H9 (cell line): Measurements from ENCODE around the gene TRIOBP. TPM values are rescaled to one million over a fixed set of nuclear protein-coding genes. Genes with fewer than 3 reads are reported as not detected.

Experiments
- DNase-seq: peaks from one replicate; pipeline ENCODE4 v3.0.0-alpha.2; 2017
- H2AFZ ChIP-seq: one replicate; pipeline ENCODE4 v1.6.1; 2013; ENCODE audit warnings: mild to moderate bottlenecking, low read length, control low read depth, moderate library complexity
- H2AK5ac ChIP-seq: 2 replicates; pipeline ENCODE4 v1.6.1; 2013; ENCODE audit warnings: low read length, control low read depth, mixed read lengths; ENCODE audit not compliant: insufficient read length
- H2BK120ac ChIP-seq: one replicate; pipeline ENCODE4 v1.6.1; 2013; ENCODE audit warnings: low read depth, mild to moderate bottlenecking, low read length, control low read depth, inconsistent platforms; ENCODE audit not compliant: poor library complexity, severe bottlenecking
- H2BK12ac ChIP-seq: 2 replicates; pipeline ENCODE4 v1.6.1; 2013; ENCODE audit warnings: low read length, control low read depth, mixed read lengths, low read depth; ENCODE audit not compliant: insufficient read length
- H2BK15ac ChIP-seq: 2 replicates; pipeline ENCODE4 v1.6.1; 2013; ENCODE audit warnings: low read depth, low read length, control low read depth
- H2BK20ac ChIP-seq: one replicate; pipeline ENCODE4 v1.6.1; 2013; ENCODE audit warnings: low read depth, mild to moderate bottlenecking, low read length, control low read depth, inconsistent platforms; ENCODE audit not compliant: poor library complexity, severe bottlenecking
- H2BK5ac ChIP-seq: 2 replicates; pipeline ENCODE4 v1.6.1; 2013; ENCODE audit warnings: low read length, control low read depth, mixed read lengths; ENCODE audit not compliant: insufficient read length
- H3K14ac ChIP-seq: 2 replicates; pipeline ENCODE4 v1.6.1; 2013; ENCODE audit warnings: low read length, control low read depth; ENCODE audit not compliant: insufficient read depth
- H3K18ac ChIP-seq: 2 replicates; pipeline ENCODE4 v1.6.1; 2013; ENCODE audit warnings: low read depth, mild to moderate bottlenecking, mixed read lengths, low read length, control low read depth; ENCODE audit not compliant: insufficient read length
- H3K23ac ChIP-seq: 2 replicates; pipeline ENCODE4 v1.6.1; 2013; ENCODE audit warnings: low read length, control low read depth, mixed read lengths, low read depth; ENCODE audit not compliant: insufficient read length
- H3K23me2 ChIP-seq: 2 replicates; pipeline ENCODE4 v1.6.1; 2013; ENCODE audit warnings: low read depth, mild to moderate bottlenecking, mixed read lengths, low read length, control low read depth; ENCODE audit not compliant: insufficient read length, poor library complexity, severe bottlenecking
- H3K27ac ChIP-seq: 2 replicates; pipeline ENCODE4 v1.5.1; 2013; ENCODE audit warnings: low read length, control low read depth, mixed read lengths, low read depth; ENCODE audit not compliant: insufficient read length
- H3K27me3 ChIP-seq: 2 replicates; pipeline ENCODE4 v1.6.1; 2013; ENCODE audit warnings: low read length, control low read depth, inconsistent platforms; ENCODE audit not compliant: insufficient read depth
- H3K4ac ChIP-seq: 2 replicates; pipeline ENCODE4 v1.6.1; 2013; ENCODE audit warnings: low read depth, mild to moderate bottlenecking, control low read depth, inconsistent platforms, low read length, moderate library complexity
- H3K4me1 ChIP-seq: 2 replicates; pipeline ENCODE4 v1.6.1; 2013; ENCODE audit warnings: low read length, control low read depth, inconsistent platforms; ENCODE audit not compliant: insufficient read depth
- H3K4me2 ChIP-seq: 2 replicates; pipeline ENCODE4 v1.6.1; 2013; ENCODE audit warnings: low read length, control low read depth, mixed read lengths; ENCODE audit not compliant: insufficient read length, insufficient read depth
- H3K56ac ChIP-seq: 2 replicates; pipeline ENCODE4 v1.6.1; 2013; ENCODE audit warnings: low read depth, mild to moderate bottlenecking, mixed read lengths, low read length, control low read depth; ENCODE audit not compliant: insufficient read length
- H3K79me1 ChIP-seq: 2 replicates; pipeline ENCODE4 v1.6.1; 2013; ENCODE audit warnings: low read depth, mild to moderate bottlenecking, moderate library complexity, low read length, control low read depth, inconsistent platforms; ENCODE audit not compliant: insufficient read depth, poor library complexity, severe bottlenecking
- H3K79me2 ChIP-seq: 2 replicates; pipeline ENCODE4 v1.6.1; 2013; ENCODE audit warnings: low read length, control low read depth, inconsistent platforms; ENCODE audit not compliant: insufficient read depth
- H3K9ac ChIP-seq: 2 replicates; pipeline ENCODE4 v1.6.1; 2013; ENCODE audit warnings: low read length, control low read depth, mixed read lengths; ENCODE audit not compliant: insufficient read length; ENCODE audit errors: extremely low read depth
- H3K9me3 ChIP-seq: one replicate; pipeline ENCODE4 v1.6.1; 2013; ENCODE audit warnings: low read depth, low read length, inconsistent platforms; ENCODE audit not compliant: control insufficient read depth
- H3T11ph ChIP-seq: one replicate; pipeline ENCODE4 v1.6.1; 2013; ENCODE audit warnings: mild to moderate bottlenecking, low read length, control low read depth, inconsistent platforms
- H4K20me1 ChIP-seq: one replicate; pipeline ENCODE4 v1.6.1; 2013; ENCODE audit not compliant: control insufficient read depth, insufficient read length, insufficient read depth
- H4K5ac ChIP-seq: 2 replicates; pipeline ENCODE4 v1.6.1; 2013; ENCODE audit warnings: low read depth, mild to moderate bottlenecking, mixed read lengths, low read length, control low read depth; ENCODE audit not compliant: insufficient read length
- H4K8ac ChIP-seq: replicated peaks from 2 replicates; pipeline ENCODE4 v1.6.1; 2013; ENCODE audit warnings: low read length, control low read depth, mixed read lengths, low read depth; ENCODE audit not compliant: insufficient read length
- H4K91ac ChIP-seq: 2 replicates; pipeline ENCODE4 v1.6.1; 2013; ENCODE audit warnings: low read depth, mild to moderate bottlenecking, moderate library complexity, mixed read lengths, low read length, control low read depth; ENCODE audit not compliant: insufficient read length
- H3K27ac Mint-ChIP-seq, 3 experiments: 2 replicates in 2 of 3; 3 replicates in 1 of 3; pipeline ENCODE4 v1.8.0; 2020 to 2021; ENCODE audit warnings: mixed read lengths in 3 of 3, mild to moderate bottlenecking in 1 of 3, moderate library complexity in 1 of 3
- H3K27me3 Mint-ChIP-seq: 2 replicates; pipeline ENCODE4 v1.8.0; 2021; ENCODE audit warnings: low read depth, mild to moderate bottlenecking, moderate library complexity, mixed read lengths
- H3K36me3 Mint-ChIP-seq, 3 experiments: 2 replicates in 2 of 3; 3 replicates in 1 of 3; pipeline ENCODE4 v1.8.0; 2020 to 2021; ENCODE audit warnings: low read depth in 3 of 3, mixed read lengths in 3 of 3; ENCODE audit not compliant: insufficient read depth in 1 of 3
- H3K4me1 Mint-ChIP-seq, 2 experiments: 2 replicates each; pipeline ENCODE4 v1.8.0; 2020; ENCODE audit warnings: mixed read lengths in 2 of 2
- H3K4me3 Mint-ChIP-seq, 2 experiments: 2 replicates in 1 of 2; 3 replicates in 1 of 2; pipeline ENCODE4 v1.8.0; 2020 to 2021; ENCODE audit warnings: mild to moderate bottlenecking in 2 of 2, mixed read lengths in 2 of 2, moderate library complexity in 1 of 2
- H3K9me3 Mint-ChIP-seq, 2 experiments: 2 replicates in 1 of 2; 3 replicates in 1 of 2; pipeline ENCODE4 v1.8.0; 2020; ENCODE audit warnings: mild to moderate bottlenecking in 2 of 2, mixed read lengths in 2 of 2, moderate library complexity in 1 of 2
- CTCF ChIP-seq: fragments of 200-600 bp; sonication (generic); conservative IDR thresholded peaks from 3 replicates; pipeline ENCODE4 v1.8.0; 2021; ENCODE audit warnings: antibody characterized with exemption, mild to moderate bottlenecking
- WGBS: extraction: QIAGEN DNeasy Blood & Tissue Kit; methylation state at CpG from one replicate; pipeline ENCODE4 v1.1.7; 2013; ENCODE audit warnings: missing lambda C conversion rate, low lambda C conversion rate, mixed read lengths; ENCODE audit not compliant: insufficient read length; ENCODE audit errors: extremely low coverage; 5-methylcytosine and 5-hydroxymethylcytosine counted together
- total RNA-seq: library from RNA; stranded (reverse); gene quantifications from 2 replicates; pipeline ENCODE4 v1.2.1, GENCODE V29; 2021

Gene TRIOBP
- total RNA-seq, 1 experiment from 2014 or later = 52.7 TPM

GRCh38 chr22:37734402-37734700 lies 37.5 kb downstream of the TRIOBP start:
- WGBS = no CpG with 5 or more reads among the region's 6 CpGs
- Histone ChIP-seq H3T11ph (no peak overlapping the region), H3K23ac (no peak overlapping the region), H3K14ac (no peak overlapping the region), H2BK12ac (no peak overlapping the region), H3K4ac (no peak overlapping the region), H3K9me3 (no peaks in the 10 kb centered on the region), H2AFZ (no peak overlapping the region), H2BK120ac (no peak overlapping the region), H3K4me2 (no peak overlapping the region), H3K18ac (no peak overlapping the region), H4K91ac (no peak overlapping the region), H2BK15ac (no peak overlapping the region), H3K23me2 (no peaks in the 10 kb centered on the region), H4K8ac (no peak overlapping the region), H3K79me2 (no peaks in the 10 kb centered on the region), H2BK20ac (no peak overlapping the region), H2BK5ac (no peak overlapping the region), H4K20me1 (no peaks in the 10 kb centered on the region), H3K27me3 (peaks cover 20% of the 10 kb centered on the region; the same call in 1 of the 2 replicates), H3K56ac (no peak overlapping the region), H4K5ac (no peak overlapping the region), H3K9ac (no peak overlapping the region), H3K27ac (no peak overlapping the region), H3K79me1 (no peaks in the 10 kb centered on the region), H2AK5ac (no peak overlapping the region), H3K4me1 (no peaks in the 10 kb centered on the region)
- Mint-ChIP-seq H3K4me1 (peaks cover 11 to 12% of the 10 kb centered on the region in 2 experiments; a peak in 3 of 4 replicates), H3K36me3 (peaks cover 13 to 29% (median 18%) of the 10 kb centered on the region in 3 experiments; a peak in 6 of 7 replicates), H3K9me3 (no peaks in the 10 kb centered on the region), H3K27ac (no peak overlapping the region; a peak in 1 of 7 replicates), H3K4me3 (no peak overlapping the region), H3K27me3 (peaks cover 84% of the 10 kb centered on the region)
- no peak for TF ChIP-seq CTCF
- DNase-seq = no peak
